GM18909 (cell line): ENCODE measurements around the gene GARS1.
A peak's percentile ranks its signal among the peaks of the same experiment; 100 is the strongest.
"Not testable (repeated sequence)": the region's sequence is repeated elsewhere in the genome, so short reads cannot be mapped to it uniquely, and the experiment has no call there.

Experiments
- ATAC-seq: cut with Tn5 transposase; IDR thresholded peaks from one replicate; pipeline ENCODE4 v1.9.1; 2021; ENCODE audit warnings: mild to moderate bottlenecking; ENCODE audit not compliant: unreplicated experiment, poor library complexity

GARS1 gene

GRCh38 chr7:30570238-30570637 lies 24.4 kb upstream of the GARS1 start:
- not testable (repeated sequence) for ATAC-seq

- no peak for ATAC-seq
Measured at GRCh38 chr7:30572212-30572841, 22.4 kb upstream of the GARS1 start.

- ATAC-seq: no peak
Measured at GRCh38 chr7:30575910-30576309, 18.8 kb upstream of the GARS1 start.

GRCh38 chr7:30583181-30583580 lies 11.5 kb upstream of the GARS1 start:
- ATAC-seq: no peak

GRCh38 chr7:30584415-30584814 lies 10.3 kb upstream of the GARS1 start:
- ATAC-seq: no peak

- ATAC-seq: no peak
Measured at GRCh38 chr7:30584965-30585364, 9.7 kb upstream of the GARS1 start.

- no peak for ATAC-seq
Measured at GRCh38 chr7:30585675-30586074, 9.0 kb upstream of the GARS1 start.

GRCh38 chr7:30587547-30587946 lies 7.1 kb upstream of the GARS1 start:
- ATAC-seq: not testable (repeated sequence)

GRCh38 chr7:30589111-30589510 lies 5.6 kb upstream of the GARS1 start:
- ATAC-seq: no peak

- ATAC-seq: peak; percentile 48
Measured at GRCh38 chr7:30594048-30594539, 584 bp upstream of the GARS1 start.

GRCh38 chr7:30595436-30596013 lies 847 bp downstream of the GARS1 start:
- ATAC-seq: no peak

- no peak for ATAC-seq
Measured at GRCh38 chr7:30596014-30596641, 1.4 kb downstream of the GARS1 start.

- no peak for ATAC-seq
Measured at GRCh38 chr7:30596721-30597120, 2.0 kb downstream of the GARS1 start.

GRCh38 chr7:30598121-30598876 lies 3.6 kb downstream of the GARS1 start:
- ATAC-seq: no peak

- no peak for ATAC-seq
Measured at GRCh38 chr7:30604901-30605300, 10.2 kb downstream of the GARS1 start.

GRCh38 chr7:30605832-30606231 lies 11.2 kb downstream of the GARS1 start:
- ATAC-seq: no peak

- no peak for ATAC-seq
Measured at GRCh38 chr7:30612658-30613265, 18.1 kb downstream of the GARS1 start.

GRCh38 chr7:30613366-30614325 lies 19.0 kb downstream of the GARS1 start:
- no peak for ATAC-seq

GRCh38 chr7:30616318-30616717 lies 21.6 kb downstream of the GARS1 start:
- no peak for ATAC-seq
